Measurements from ENCODE around the gene LAMA3.

Gene LAMA3

GRCh38 chr18:23793985-23794867 lies 105.0 kb downstream of the LAMA3 start:
- DNase-seq = no peak

GRCh38 chr18:23798249-23798648 lies 109.0 kb downstream of the LAMA3 start:
- DNase-seq = no peak

- no peak for DNase-seq
Measured at GRCh38 chr18:23798824-23799223, 109.6 kb downstream of the LAMA3 start.

GRCh38 chr18:23799540-23799939 lies 110.3 kb downstream of the LAMA3 start:
- no peak for DNase-seq

GRCh38 chr18:23800902-23801301 lies 111.6 kb downstream of the LAMA3 start:
- no peak for DNase-seq

- no peak for DNase-seq
Measured at GRCh38 chr18:23802817-23803216, 113.6 kb downstream of the LAMA3 start.

GRCh38 chr18:23803755-23804154 lies 114.5 kb downstream of the LAMA3 start:
- DNase-seq = no peak

GRCh38 chr18:23805898-23806297 lies 116.6 kb downstream of the LAMA3 start:
- DNase-seq = no peak

GRCh38 chr18:23809415-23809814 lies 120.2 kb downstream of the LAMA3 start:
- DNase-seq = peak in 1 of 2 experiments; percentile 26

- no peak for DNase-seq
Measured at GRCh38 chr18:23810396-23810795, 121.1 kb downstream of the LAMA3 start.

GRCh38 chr18:23811176-23811575 lies 121.9 kb downstream of the LAMA3 start:
- DNase-seq = no peak

- DNase-seq = peak in 1 of 2 experiments; percentile 36
Measured at GRCh38 chr18:23812546-23813440, 123.5 kb downstream of the LAMA3 start.

- no peak for DNase-seq
Measured at GRCh38 chr18:23814991-23815614, 125.8 kb downstream of the LAMA3 start.

GRCh38 chr18:23816021-23816420 lies 126.8 kb downstream of the LAMA3 start:
- no peak for DNase-seq

GRCh38 chr18:23816740-23817139 lies 127.5 kb downstream of the LAMA3 start:
- no peak for DNase-seq

GRCh38 chr18:23819001-23819400 lies 129.7 kb downstream of the LAMA3 start:
- DNase-seq = no peak

- no peak for DNase-seq
Measured at GRCh38 chr18:23822590-23823385, 133.5 kb downstream of the LAMA3 start.

- no peak for DNase-seq
Measured at GRCh38 chr18:23824240-23824639, 135.0 kb downstream of the LAMA3 start.

- no peak for DNase-seq
Measured at GRCh38 chr18:23824669-23825068, 135.4 kb downstream of the LAMA3 start.

- no peak for DNase-seq
Measured at GRCh38 chr18:23825496-23825895, 136.2 kb downstream of the LAMA3 start.

- DNase-seq = no peak
Measured at GRCh38 chr18:23825978-23826405, 136.7 kb downstream of the LAMA3 start.

Measured in NCI-H526 (cell line).